Fibroblast of the aortic adventitia (primary cell): ENCODE data around the gene COL4A2. TPM values are rescaled to one million over a fixed set of nuclear protein-coding genes. Genes with fewer than 3 reads are reported as not detected.

ENCODE experiments used
- DNase-seq: peaks from one replicate; pipeline ENCODE4 v3.0.0-alpha.2; 2010; ENCODE audit warnings: low read depth
- H3K4me3 ChIP-seq: 2 replicates; pipeline ENCODE4 v1.5.1; 2011; ENCODE audit warnings: low read depth, mild to moderate bottlenecking, control low read depth, low read length, moderate library complexity
- CTCF ChIP-seq: IDR thresholded peaks from 2 replicates; pipeline ENCODE4 v1.5.1; 2011; ENCODE audit warnings: mild to moderate bottlenecking, low read length, control low read depth, inconsistent platforms; ENCODE audit not compliant: insufficient read depth
- total RNA-seq: library from RNA; depleted of rRNA; stranded (reverse); fragments of >200 nt; gene quantifications from 2 replicates; pipeline ENCODE4 v1.2.3, GENCODE V29; 2012; ENCODE audit warnings: low replicate concordance

The COL4A2 gene
- total RNA-seq, 1 donor = 53.3 TPM

GRCh38 chr13:110478405-110479214, 171.5 kb downstream of the COL4A2 start:
- no peak overlapping the region for H3K4me3 ChIP-seq
- DNase-seq = no peak
- TF ChIP-seq CTCF = no peak

GRCh38 chr13:110479215-110479545, 172.1 kb downstream of the COL4A2 start:
- no peak overlapping the region for H3K4me3 ChIP-seq
- no peak for DNase-seq
- TF ChIP-seq CTCF = no peak

GRCh38 chr13:110479648-110480047, 172.6 kb downstream of the COL4A2 start:
- no peak for TF ChIP-seq CTCF
- H3K4me3 ChIP-seq = no peak overlapping the region
- DNase-seq = no peak

- TF ChIP-seq CTCF = no peak
- DNase-seq = no peak
- no peak overlapping the region for H3K4me3 ChIP-seq
Measured at GRCh38 chr13:110480161-110480560, 173.1 kb downstream of the COL4A2 start.

- TF ChIP-seq CTCF = no peak
- DNase-seq = no peak
Measured at GRCh38 chr13:110483386-110483968, 176.4 kb downstream of the COL4A2 start.

GRCh38 chr13:110484290-110485048, 177.4 kb downstream of the COL4A2 start:
- no peak overlapping the region for H3K4me3 ChIP-seq
- TF ChIP-seq CTCF = no peak
- DNase-seq = no peak

More at GRCh38 chr13:110483386-110483968, 176.4 kb downstream of the COL4A2 start:
- no peak overlapping the region for H3K4me3 ChIP-seq
